ENCODE measurements around the gene PHF2.

GRCh38 chr9:93562157-93562556 lies 14.2 kb upstream of the PHF2 start:
- no peak for TF ChIP-seq POLR2A (IDR thresholded peaks at IDR 0.05)
- no peak for TF ChIP-seq CTCF (IDR thresholded peaks at IDR 0.05 in 8 of 11, conservative IDR thresholded peaks at IDR 0.05 in 3 of 11)
- TF ChIP-seq POLR2AphosphoS5 (IDR thresholded peaks at IDR 0.05) = no peak

Data from spleen (tissue), 7 donors.